Measurements from ENCODE around the gene TTLL3.
A peak's percentile ranks its signal among the peaks of the same experiment; 100 is the strongest.
"Not testable (repeated sequence)": the region's sequence is repeated elsewhere in the genome, so short reads cannot be mapped to it uniquely, and the experiment has no call there.

Gene TTLL3

GRCh38 chr3:9809615-9810432, at the start of gene TTLL3:
Gene TTLL3, plus strand, starts transcription at chr3:9810262. Its CDS starts 400 bp downstream, at chr3:9810662.
- DNase-seq (ENCODE audit: low spot score) = peak; percentile 92

- DNase-seq (ENCODE audit: low spot score) = no peak
Measured at GRCh38 chr3:9760779-9761505, 49.1 kb upstream of the TTLL3 start.

- DNase-seq (ENCODE audit: low spot score) = no peak
Measured at GRCh38 chr3:9761919-9762318, 48.1 kb upstream of the TTLL3 start.

GRCh38 chr3:9762871-9763270, 47.2 kb upstream of the TTLL3 start:
- DNase-seq (ENCODE audit: low spot score) = no peak

- DNase-seq (ENCODE audit: low spot score) = no peak
Measured at GRCh38 chr3:9765865-9766264, 44.2 kb upstream of the TTLL3 start.

GRCh38 chr3:9767418-9767817, 42.6 kb upstream of the TTLL3 start:
- no peak for DNase-seq (ENCODE audit: low spot score)

GRCh38 chr3:9768141-9768775, 41.8 kb upstream of the TTLL3 start:
- peak; percentile 21 for DNase-seq (ENCODE audit: low spot score)

- DNase-seq (ENCODE audit: low spot score) = no peak
Measured at GRCh38 chr3:9769012-9769411, 41.0 kb upstream of the TTLL3 start.

GRCh38 chr3:9769426-9770275, 40.4 kb upstream of the TTLL3 start, which contains the start of gene CAMK1:
Gene CAMK1, minus strand, starts transcription at chr3:9769947. Its CDS starts 2,198 bp downstream, at chr3:9767749.
- peak; percentile 95 for DNase-seq (ENCODE audit: low spot score)

- peak; percentile 36 for DNase-seq (ENCODE audit: low spot score)
Measured at GRCh38 chr3:9770276-9770812, 39.7 kb upstream of the TTLL3 start.

- not testable (repeated sequence) for DNase-seq (ENCODE audit: low spot score)
Measured at GRCh38 chr3:9771007-9771406, 39.1 kb upstream of the TTLL3 start.

GRCh38 chr3:9776896-9777693, 33.0 kb upstream of the TTLL3 start:
- DNase-seq (ENCODE audit: low spot score) = no peak

- DNase-seq (ENCODE audit: low spot score) = no peak
Measured at GRCh38 chr3:9777694-9778021, 32.4 kb upstream of the TTLL3 start.

GRCh38 chr3:9778143-9779074, 31.7 kb upstream of the TTLL3 start:
- DNase-seq (ENCODE audit: low spot score) = peak; percentile 77

- DNase-seq (ENCODE audit: low spot score) = no peak
Measured at GRCh38 chr3:9779075-9779593, 30.9 kb upstream of the TTLL3 start.

GRCh38 chr3:9779721-9780457, 30.2 kb upstream of the TTLL3 start:
- DNase-seq (ENCODE audit: low spot score) = no peak

- DNase-seq (ENCODE audit: low spot score) = no peak
Measured at GRCh38 chr3:9780458-9780812, 29.6 kb upstream of the TTLL3 start.

GRCh38 chr3:9780910-9781309, 29.2 kb upstream of the TTLL3 start:
- DNase-seq (ENCODE audit: low spot score) = no peak

- no peak for DNase-seq (ENCODE audit: low spot score)
Measured at GRCh38 chr3:9781551-9781950, 28.5 kb upstream of the TTLL3 start.
